ENCODE results near the gene SLC22A6. TPM values are rescaled to one million over a fixed set of nuclear protein-coding genes. Genes with fewer than 3 reads are reported as not detected.

The SLC22A6 gene
- total RNA-seq, 4 donors from 2014 or later, result not detected

DNA sequence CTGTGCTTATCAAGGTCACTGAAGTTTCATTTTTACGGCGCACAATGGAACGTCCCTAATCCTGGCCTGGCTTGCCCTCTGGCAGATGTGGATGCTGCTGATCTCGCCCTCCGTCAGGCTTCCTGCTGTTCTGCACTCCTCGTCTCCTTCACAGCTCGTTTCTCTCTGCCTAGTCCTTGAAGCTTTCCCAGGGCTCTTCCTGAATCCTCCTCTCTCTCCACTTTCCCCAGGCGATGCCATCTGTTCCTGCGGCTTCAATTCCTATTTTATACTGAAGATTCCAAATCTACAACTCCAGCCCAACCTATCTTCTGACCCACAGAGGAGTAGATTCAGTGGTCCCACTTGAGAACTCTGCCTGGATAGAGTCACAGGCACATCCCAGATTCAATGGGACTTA is 16.7 kb upstream of the SLC22A6 start:
- no peak for DNase-seq
- WGBS, 2 donors, result 67 to 84% methylated on average over 9 of the region's 9 CpGs
- Histone ChIP-seq H3K36me3 (no peaks in the 10 kb centered on the region), H3K4me3 (no peak overlapping the region), H3K9me3 (no peaks in the 10 kb centered on the region), H3K4me1 (peaks cover 0 to 7% (median 0%) of the 10 kb centered on the region in 3 donors), H3K27me3 (no peaks in the 10 kb centered on the region), H3K27ac (no peak overlapping the region)
- intact Hi-C loops (cut with DNase I), result no loop called here
- TF ChIP-seq CTCF (IDR thresholded peaks at IDR 0.05) (no peak), POLR2A (IDR thresholded peaks at IDR 0.05) (no peak)

- DNase-seq, result no peak
- intact Hi-C loops (cut with DNase I), result no loop called here
- no peaks in the 10 kb centered on the region for H3K36me3 ChIP-seq
Observed at GRCh38 chr11:62999649-63000048, 14.9 kb upstream of the SLC22A6 start.

DNA sequence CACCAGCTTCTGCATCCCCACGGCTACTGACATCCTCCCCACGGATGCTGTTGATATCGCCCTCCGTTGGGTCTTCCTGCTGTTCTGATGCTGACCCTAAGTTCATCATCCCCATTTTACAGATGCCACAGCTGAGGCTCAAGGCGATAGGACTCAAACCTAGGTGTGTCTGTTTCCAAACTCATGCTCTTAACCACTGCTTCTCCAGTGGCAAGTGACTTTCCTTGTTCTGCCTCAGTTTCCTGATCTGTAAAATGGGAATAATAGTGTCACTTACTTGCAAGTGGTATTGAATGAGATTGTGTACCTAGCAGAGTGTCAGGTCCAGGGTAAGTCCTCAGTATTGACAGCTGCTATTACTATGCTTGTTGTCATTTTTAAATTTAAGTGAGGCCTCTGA is 14.4 kb upstream of the SLC22A6 start:
- H3K9me3 ChIP-seq, result no peaks in the 10 kb centered on the region
- H3K36me3 ChIP-seq, result no peaks in the 10 kb centered on the region
- peaks cover 0 to 7% (median 0%) of the 10 kb centered on the region in 3 donors for H3K4me1 ChIP-seq
- H3K27ac ChIP-seq, result no peak overlapping the region
- intact Hi-C loops (cut with DNase I), result no loop called here
- DNase-seq, result no peak
- H3K4me3 ChIP-seq, result no peak overlapping the region
- TF ChIP-seq POLR2A (IDR thresholded peaks at IDR 0.05), result no peak
- no peak for TF ChIP-seq CTCF (IDR thresholded peaks at IDR 0.05)
- no peaks in the 10 kb centered on the region for H3K27me3 ChIP-seq
- 95% methylated on average over 5 of the region's 5 CpGs for WGBS, 2 donors

More at GRCh38 chr11:62999649-63000048, 14.9 kb upstream of the SLC22A6 start:
- Histone ChIP-seq H3K27ac (no peak overlapping the region), H3K4me3 (no peak overlapping the region), H3K9me3 (no peaks in the 10 kb centered on the region), H3K27me3 (no peaks in the 10 kb centered on the region), H3K4me1 (peaks cover 0 to 7% (median 0%) of the 10 kb centered on the region in 3 donors)
- TF ChIP-seq POLR2A (IDR thresholded peaks at IDR 0.05), result no peak
- TF ChIP-seq CTCF (IDR thresholded peaks at IDR 0.05), result no peak
- WGBS, 2 donors, result 28 to 38% methylated on average over 1 to 4 of the region's 7 CpGs

DNA sequence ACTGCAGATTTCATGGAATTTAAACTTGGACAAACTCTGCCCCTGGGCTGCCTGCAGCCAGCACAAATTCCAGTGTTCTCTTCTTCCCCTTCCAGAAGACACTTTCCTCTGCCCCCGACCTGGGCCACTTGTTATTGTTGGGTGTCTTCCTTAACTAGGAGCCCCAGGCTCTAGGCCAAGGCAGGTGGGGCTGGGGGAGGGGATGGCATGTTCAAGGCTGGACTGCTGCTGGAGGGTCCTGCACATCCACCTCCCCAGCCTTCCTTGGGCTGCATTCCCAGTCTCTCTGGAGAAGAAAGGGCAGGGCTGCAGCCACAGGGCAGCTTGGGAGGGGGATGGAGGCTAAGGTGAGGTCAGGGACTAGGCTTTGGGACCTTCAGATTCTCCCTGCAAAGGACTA is 11.5 kb upstream of the SLC22A6 start:
- WGBS, 2 donors, result 11% methylated on average over 1 of the region's 1 CpG; no CpG with 5 or more reads in 1 of the 2 donors
- Histone ChIP-seq H3K4me1 (peaks cover 0 to 7% (median 0%) of the 10 kb centered on the region in 3 donors), H3K9me3 (no peaks in the 10 kb centered on the region), H3K27ac (no peak overlapping the region), H3K36me3 (no peaks in the 10 kb centered on the region), H3K4me3 (no peak overlapping the region), H3K27me3 (no peaks in the 10 kb centered on the region)
- intact Hi-C loops (cut with DNase I), result no loop called here
- no peak for DNase-seq
- no peak for TF ChIP-seq POLR2A (IDR thresholded peaks at IDR 0.05)
- no peak for TF ChIP-seq CTCF (IDR thresholded peaks at IDR 0.05)

DNA sequence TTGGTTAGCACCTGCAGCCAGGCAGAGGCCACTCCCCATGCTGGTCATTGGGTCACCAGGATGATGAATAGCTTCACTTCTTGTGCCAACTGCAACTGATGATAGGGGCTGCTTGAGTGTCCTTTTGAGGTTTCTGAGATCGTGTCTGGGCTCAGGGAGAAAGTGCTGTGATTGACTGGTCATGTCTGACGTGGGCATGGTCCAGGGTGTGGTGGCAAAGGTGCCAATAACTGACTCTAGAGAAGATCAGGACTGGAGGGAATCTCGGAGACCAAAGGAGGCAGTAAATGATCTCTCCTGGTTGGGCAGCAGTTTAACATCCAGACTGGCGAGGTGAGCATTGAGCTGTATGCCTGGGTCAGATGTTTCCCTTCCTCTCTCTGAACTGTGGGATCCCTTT is 10.0 kb upstream of the SLC22A6 start:
- Histone ChIP-seq H3K9me3 (no peaks in the 10 kb centered on the region), H3K27ac (no peak overlapping the region), H3K36me3 (no peaks in the 10 kb centered on the region), H3K27me3 (no peaks in the 10 kb centered on the region), H3K4me1 (peaks cover 0 to 5% (median 0%) of the 10 kb centered on the region in 3 donors), H3K4me3 (no peak overlapping the region)
- 55 to 74% methylated on average over 3 to 4 of the region's 4 CpGs for WGBS, 2 donors
- DNase-seq, result no peak
- intact Hi-C loops (cut with DNase I), result no loop called here
- no peak for TF ChIP-seq POLR2A (IDR thresholded peaks at IDR 0.05)
- TF ChIP-seq CTCF (IDR thresholded peaks at IDR 0.05), result no peak
